Measurements from ENCODE around the gene FRY.

The FRY gene

GRCh38 chr13:32211813-32212212 lies 180.2 kb downstream of the FRY start:
- FAIRE-seq (no peak), DNase-seq (ENCODE audit: low spot score) (peak; percentile 7)

GRCh38 chr13:32212421-32212820 lies 180.8 kb downstream of the FRY start:
- no peak for FAIRE-seq
- no peak for DNase-seq (ENCODE audit: low spot score)

GRCh38 chr13:32213626-32214025 lies 182.1 kb downstream of the FRY start:
- DNase-seq (ENCODE audit: low spot score) (no peak), FAIRE-seq (no peak)

- no peak for DNase-seq (ENCODE audit: low spot score)
- FAIRE-seq = no peak
Measured at GRCh38 chr13:32214071-32214470, 182.5 kb downstream of the FRY start.

GRCh38 chr13:32216281-32216680 lies 184.7 kb downstream of the FRY start:
- DNase-seq (ENCODE audit: low spot score) = no peak
- FAIRE-seq = no peak

GRCh38 chr13:32222046-32222676 lies 190.6 kb downstream of the FRY start:
- no peak for FAIRE-seq
- DNase-seq (ENCODE audit: low spot score) = no peak

GRCh38 chr13:32224916-32225315 lies 193.3 kb downstream of the FRY start:
- no peak for FAIRE-seq
- no peak for DNase-seq (ENCODE audit: low spot score)

- no peak for FAIRE-seq
Measured at GRCh38 chr13:32225481-32225931, 193.9 kb downstream of the FRY start.

GRCh38 chr13:32228330-32229041 lies 196.9 kb downstream of the FRY start:
- FAIRE-seq = no peak
- no peak for DNase-seq (ENCODE audit: low spot score)

More at GRCh38 chr13:32225481-32225931, 193.9 kb downstream of the FRY start:
- no peak for DNase-seq (ENCODE audit: low spot score)

- FAIRE-seq (no peak), DNase-seq (ENCODE audit: low spot score) (no peak)
Measured at GRCh38 chr13:32229443-32229842, 197.9 kb downstream of the FRY start.

GRCh38 chr13:32232263-32232662 lies 200.7 kb downstream of the FRY start:
- no peak for FAIRE-seq
- no peak for DNase-seq (ENCODE audit: low spot score)

- DNase-seq (ENCODE audit: low spot score) (no peak), FAIRE-seq (no peak)
Measured at GRCh38 chr13:32233062-32233461, 201.5 kb downstream of the FRY start.

GRCh38 chr13:32234914-32235313 lies 203.3 kb downstream of the FRY start:
- DNase-seq (ENCODE audit: low spot score) (no peak), FAIRE-seq (no peak)

GRCh38 chr13:32237681-32238080 lies 206.1 kb downstream of the FRY start:
- DNase-seq (ENCODE audit: low spot score) (no peak), FAIRE-seq (no peak)

GRCh38 chr13:32243695-32244094 lies 212.1 kb downstream of the FRY start:
- DNase-seq (ENCODE audit: low spot score) (no peak), FAIRE-seq (no peak)

GRCh38 chr13:32245555-32245954 lies 214.0 kb downstream of the FRY start:
- FAIRE-seq = no peak
- no peak for DNase-seq (ENCODE audit: low spot score)

GRCh38 chr13:32246468-32246867 lies 214.9 kb downstream of the FRY start:
- FAIRE-seq = no peak
- peak; percentile 65 for DNase-seq (ENCODE audit: low spot score)

GRCh38 chr13:32247887-32248286 lies 216.3 kb downstream of the FRY start:
- no peak for DNase-seq (ENCODE audit: low spot score)

GRCh38 chr13:32248801-32249200 lies 217.2 kb downstream of the FRY start:
- FAIRE-seq = no peak
- no peak for DNase-seq (ENCODE audit: low spot score)

More at GRCh38 chr13:32247887-32248286, 216.3 kb downstream of the FRY start:
- FAIRE-seq = no peak

GRCh38 chr13:32252812-32253438 lies 221.4 kb downstream of the FRY start:
- DNase-seq (ENCODE audit: low spot score) = no peak
- FAIRE-seq = no peak

GRCh38 chr13:32253911-32254399 lies 222.4 kb downstream of the FRY start:
- no peak for FAIRE-seq
- DNase-seq (ENCODE audit: low spot score) = no peak

GRCh38 chr13:32254416-32254815 lies 222.8 kb downstream of the FRY start:
- FAIRE-seq (no peak), DNase-seq (ENCODE audit: low spot score) (no peak)

Measured in urothelium cell line (cell line).